H1 (cell line): ENCODE results near the gene EIPR1. TPM values are rescaled to one million over a fixed set of nuclear protein-coding genes. Genes with fewer than 3 reads are reported as not detected.

Experiments used
- KDM5A ChIP-seq: fragments of 200-600 bp; IDR thresholded peaks from 2 replicates; pipeline ENCODE4 v1.7.1; 2012; ENCODE audit warnings: mild to moderate bottlenecking, low read length, inconsistent platforms, mixed read lengths
- polyA plus RNA-seq, 7 experiments: library from polyadenylated mRNA; depleted of rRNA in 3 of 7; stranded (reverse) in 5 of 7; unstranded in 2 of 7; fragments of >200 nt in 5 of 7; fragments of 200-250 nt in 2 of 7; gene quantifications; 1 replicate in 5 of 7; 2 replicates in 1 of 7; 4 replicates in 1 of 7; pipeline versions ENCODE4 v1.2.1 to v1.2.3, GENCODE V29; 2011 to 2013; ENCODE audit warnings: missing spikeins in 2 of 7, mixed read lengths in 2 of 7
- total RNA-seq: library from RNA; stranded (reverse); fragmentation: NEBNext Ultra II Directional; extraction: Animal tissue kit (Norgen Biotek cat#: 25700); gene quantifications from 2 replicates; pipeline ENCODE4 v1.2.1, GENCODE V29; 2021
- TF ChIP-seq, protein P1 (sequence below), 3 experiments: IDR thresholded peaks; 1 replicate in 2 of 3; 2 replicates in 1 of 3; pipeline versions ENCODE4 v1.5.1 to v1.6.1; 2011; ENCODE audit warnings: low read length in 3 of 3, mild to moderate bottlenecking in 3 of 3, inconsistent platforms in 2 of 3, low read depth in 1 of 3, moderate library complexity in 1 of 3; ENCODE audit not compliant: insufficient read depth in 1 of 3; ENCODE audit errors: control extremely low read depth in 1 of 3
- TF ChIP-seq, protein P2 (sequence below): IDR thresholded peaks from 2 replicates; pipeline ENCODE4 v1.6.1; 2011; ENCODE audit warnings: low read length, improper control_type of control experiment

Gene EIPR1
- total and polyA plus RNA-seq, 2 of the 8 experiments (the other 6 are each of a cell fraction or from before 2014, with no cell fraction given): 26.3 to 56.4 TPM

DNA sequence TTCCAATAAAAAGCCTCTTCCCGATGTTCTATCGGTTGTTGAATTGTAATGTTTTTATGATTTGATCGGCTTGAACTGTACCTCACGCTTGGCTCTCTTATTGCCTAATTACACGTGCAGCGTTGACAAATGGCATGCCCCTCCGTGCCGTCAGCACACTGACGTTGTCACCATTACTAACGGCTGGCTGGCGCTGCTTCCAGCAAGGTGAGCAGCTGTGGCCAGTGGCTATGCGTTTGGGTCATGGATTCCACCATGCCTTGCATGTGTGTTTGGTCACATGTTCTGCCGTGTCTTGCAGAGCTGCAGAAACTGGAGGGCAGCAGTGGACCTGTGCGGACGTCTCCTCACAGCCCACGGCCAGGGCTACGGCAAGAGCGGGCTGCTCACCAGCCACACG is 44.0 kb upstream of the EIPR1 start (continued):
- TF ChIP-seq, protein P1, sequence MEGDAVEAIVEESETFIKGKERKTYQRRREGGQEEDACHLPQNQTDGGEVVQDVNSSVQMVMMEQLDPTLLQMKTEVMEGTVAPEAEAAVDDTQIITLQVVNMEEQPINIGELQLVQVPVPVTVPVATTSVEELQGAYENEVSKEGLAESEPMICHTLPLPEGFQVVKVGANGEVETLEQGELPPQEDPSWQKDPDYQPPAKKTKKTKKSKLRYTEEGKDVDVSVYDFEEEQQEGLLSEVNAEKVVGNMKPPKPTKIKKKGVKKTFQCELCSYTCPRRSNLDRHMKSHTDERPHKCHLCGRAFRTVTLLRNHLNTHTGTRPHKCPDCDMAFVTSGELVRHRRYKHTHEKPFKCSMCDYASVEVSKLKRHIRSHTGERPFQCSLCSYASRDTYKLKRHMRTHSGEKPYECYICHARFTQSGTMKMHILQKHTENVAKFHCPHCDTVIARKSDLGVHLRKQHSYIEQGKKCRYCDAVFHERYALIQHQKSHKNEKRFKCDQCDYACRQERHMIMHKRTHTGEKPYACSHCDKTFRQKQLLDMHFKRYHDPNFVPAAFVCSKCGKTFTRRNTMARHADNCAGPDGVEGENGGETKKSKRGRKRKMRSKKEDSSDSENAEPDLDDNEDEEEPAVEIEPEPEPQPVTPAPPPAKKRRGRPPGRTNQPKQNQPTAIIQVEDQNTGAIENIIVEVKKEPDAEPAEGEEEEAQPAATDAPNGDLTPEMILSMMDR (IDR thresholded peaks at IDR 0.05; ENCODE audit: control extremely low read depth in 1 of 3, insufficient read depth in 1 of 3, low read depth in 1 of 3, low read length in 3 of 3): no peak
- TF ChIP-seq, protein P2, sequence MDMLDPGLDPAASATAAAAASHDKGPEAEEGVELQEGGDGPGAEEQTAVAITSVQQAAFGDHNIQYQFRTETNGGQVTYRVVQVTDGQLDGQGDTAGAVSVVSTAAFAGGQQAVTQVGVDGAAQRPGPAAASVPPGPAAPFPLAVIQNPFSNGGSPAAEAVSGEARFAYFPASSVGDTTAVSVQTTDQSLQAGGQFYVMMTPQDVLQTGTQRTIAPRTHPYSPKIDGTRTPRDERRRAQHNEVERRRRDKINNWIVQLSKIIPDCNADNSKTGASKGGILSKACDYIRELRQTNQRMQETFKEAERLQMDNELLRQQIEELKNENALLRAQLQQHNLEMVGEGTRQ: no peak
- no peak for TF ChIP-seq KDM5A
- TF ChIP-seq, all 59 proteins: peak for 0
